ENCODE measurements around the gene MOB3A. TPM values are rescaled to one million over a fixed set of nuclear protein-coding genes. Genes with fewer than 3 reads are reported as not detected.

Gene MOB3A
- total and polyA plus RNA-seq, 4 donors: 3.4 to 8.7 (median 6.5) TPM

- Histone ChIP-seq H3K27ac (ENCODE audit: low read depth in 1 of 2, low read length in 2 of 2) (no peak overlapping the region), H3K4me1 (ENCODE audit: control insufficient read depth in 4 of 4, insufficient read depth in 4 of 4, low read length in 3 of 4) (peaks cover 10 to 28% (median 18%) of the 10 kb centered on the region in 4 donors), H3K9me3 (ENCODE audit: control insufficient read depth in 4 of 4, low read length in 3 of 4) (peaks cover 0 to 9% (median 2%) of the 10 kb centered on the region in 4 donors), H3K27me3 (ENCODE audit: control insufficient read depth in 4 of 4, insufficient read depth in 4 of 4, low read length in 3 of 4) (no peaks in the 10 kb centered on the region), H3K36me3 (ENCODE audit: control insufficient read depth in 4 of 4, insufficient read depth in 3 of 4, low read depth in 1 of 4, low read length in 3 of 4) (peaks cover 6 to 23% (median 15%) of the 10 kb centered on the region in 4 donors), H3K9ac (ENCODE audit: low read depth in 1 of 2, low read length in 2 of 2) (no peak overlapping the region), H3K4me3 (ENCODE audit: low read depth in 1 of 3, low read length in 3 of 3) (no peak overlapping the region)
- TF ChIP-seq RXRA (IDR thresholded peaks at IDR 0.05) (no peak), RAD21 (IDR thresholded peaks at IDR 0.05) (no peak), JUND (IDR thresholded peaks at IDR 0.05) (no peak), NR2F2 (IDR thresholded peaks at IDR 0.05) (no peak), ATF3 (IDR thresholded peaks at IDR 0.05) (no peak), EGR1 (IDR thresholded peaks at IDR 0.05; ENCODE audit: low read depth in 2 of 2) (no peak), HNF4A (conservative IDR thresholded peaks at IDR 0.05) (no peak), ZBTB33 (IDR thresholded peaks at IDR 0.05) (no peak), YY1 (IDR thresholded peaks at IDR 0.05) (no peak), HNF4G (IDR thresholded peaks at IDR 0.05) (no peak), TAF1 (conservative IDR thresholded peaks at IDR 0.05) (no peak), FOXA1 (IDR thresholded peaks at IDR 0.05) (no peak), SP1 (IDR thresholded peaks at IDR 0.05) (no peak), MAX (IDR thresholded peaks at IDR 0.05) (no peak), FOXA2 (IDR thresholded peaks at IDR 0.05) (no peak), GABPA (IDR thresholded peaks at IDR 0.05 in 1 of 2, conservative IDR thresholded peaks at IDR 0.05 in 1 of 2) (no peak)
- TF ChIP-seq, protein P1, sequence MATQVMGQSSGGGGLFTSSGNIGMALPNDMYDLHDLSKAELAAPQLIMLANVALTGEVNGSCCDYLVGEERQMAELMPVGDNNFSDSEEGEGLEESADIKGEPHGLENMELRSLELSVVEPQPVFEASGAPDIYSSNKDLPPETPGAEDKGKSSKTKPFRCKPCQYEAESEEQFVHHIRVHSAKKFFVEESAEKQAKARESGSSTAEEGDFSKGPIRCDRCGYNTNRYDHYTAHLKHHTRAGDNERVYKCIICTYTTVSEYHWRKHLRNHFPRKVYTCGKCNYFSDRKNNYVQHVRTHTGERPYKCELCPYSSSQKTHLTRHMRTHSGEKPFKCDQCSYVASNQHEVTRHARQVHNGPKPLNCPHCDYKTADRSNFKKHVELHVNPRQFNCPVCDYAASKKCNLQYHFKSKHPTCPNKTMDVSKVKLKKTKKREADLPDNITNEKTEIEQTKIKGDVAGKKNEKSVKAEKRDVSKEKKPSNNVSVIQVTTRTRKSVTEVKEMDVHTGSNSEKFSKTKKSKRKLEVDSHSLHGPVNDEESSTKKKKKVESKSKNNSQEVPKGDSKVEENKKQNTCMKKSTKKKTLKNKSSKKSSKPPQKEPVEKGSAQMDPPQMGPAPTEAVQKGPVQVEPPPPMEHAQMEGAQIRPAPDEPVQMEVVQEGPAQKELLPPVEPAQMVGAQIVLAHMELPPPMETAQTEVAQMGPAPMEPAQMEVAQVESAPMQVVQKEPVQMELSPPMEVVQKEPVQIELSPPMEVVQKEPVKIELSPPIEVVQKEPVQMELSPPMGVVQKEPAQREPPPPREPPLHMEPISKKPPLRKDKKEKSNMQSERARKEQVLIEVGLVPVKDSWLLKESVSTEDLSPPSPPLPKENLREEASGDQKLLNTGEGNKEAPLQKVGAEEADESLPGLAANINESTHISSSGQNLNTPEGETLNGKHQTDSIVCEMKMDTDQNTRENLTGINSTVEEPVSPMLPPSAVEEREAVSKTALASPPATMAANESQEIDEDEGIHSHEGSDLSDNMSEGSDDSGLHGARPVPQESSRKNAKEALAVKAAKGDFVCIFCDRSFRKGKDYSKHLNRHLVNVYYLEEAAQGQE (IDR thresholded peaks at IDR 0.05): no peak
- no peak for DNase-seq (ENCODE audit: low spot score)
- WGBS: 94% methylated on average over 8 of the region's 8 CpGs
Observed at GRCh38 chr19:2036424-2036823, 59.7 kb downstream of the MOB3A start.

DNA sequence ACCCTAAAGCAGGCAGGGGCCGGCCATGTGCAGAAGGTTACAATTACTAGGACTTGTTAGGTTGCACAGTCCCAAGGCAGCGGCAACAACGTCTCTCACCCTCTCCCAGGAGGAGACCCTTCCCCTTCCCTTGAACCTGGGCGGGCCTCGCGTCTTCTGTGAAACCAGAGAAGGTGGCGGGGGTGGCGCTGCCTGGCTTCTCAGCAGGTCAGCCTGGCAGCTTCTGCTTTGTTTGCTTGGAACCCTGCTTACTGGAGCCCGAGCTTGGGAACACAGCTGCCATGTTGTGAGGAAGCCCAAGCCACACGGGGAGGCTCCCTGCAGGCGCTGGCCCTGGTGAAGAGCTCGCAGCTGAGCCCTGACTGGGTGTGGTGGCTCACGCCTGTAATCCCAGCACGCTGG is 60.5 kb downstream of the MOB3A start:
- H3K9ac ChIP-seq (ENCODE audit: low read depth in 1 of 2, low read length in 2 of 2): no peak overlapping the region
- peaks cover 5 to 23% (median 12%) of the 10 kb centered on the region in 4 donors for H3K36me3 ChIP-seq (ENCODE audit: control insufficient read depth in 4 of 4, insufficient read depth in 3 of 4, low read depth in 1 of 4, low read length in 3 of 4)
- H3K27ac ChIP-seq (ENCODE audit: low read depth in 1 of 2, low read length in 2 of 2): no peak overlapping the region
- no peak overlapping the region for H3K4me3 ChIP-seq (ENCODE audit: low read depth in 1 of 3, low read length in 3 of 3)
- 81% methylated on average over 14 of the region's 14 CpGs for WGBS
- peaks cover 4 to 25% (median 11%) of the 10 kb centered on the region in 4 donors for H3K4me1 ChIP-seq (ENCODE audit: control insufficient read depth in 4 of 4, insufficient read depth in 4 of 4, low read length in 3 of 4)
- TF ChIP-seq HNF4A (conservative IDR thresholded peaks at IDR 0.05) (no peak), RAD21 (IDR thresholded peaks at IDR 0.05) (no peak), TAF1 (conservative IDR thresholded peaks at IDR 0.05) (no peak), ZBTB33 (IDR thresholded peaks at IDR 0.05) (no peak), MAX (IDR thresholded peaks at IDR 0.05) (no peak), FOXA1 (IDR thresholded peaks at IDR 0.05) (no peak), RXRA (IDR thresholded peaks at IDR 0.05) (no peak), HNF4G (IDR thresholded peaks at IDR 0.05) (no peak)
- TF ChIP-seq, protein P2, sequence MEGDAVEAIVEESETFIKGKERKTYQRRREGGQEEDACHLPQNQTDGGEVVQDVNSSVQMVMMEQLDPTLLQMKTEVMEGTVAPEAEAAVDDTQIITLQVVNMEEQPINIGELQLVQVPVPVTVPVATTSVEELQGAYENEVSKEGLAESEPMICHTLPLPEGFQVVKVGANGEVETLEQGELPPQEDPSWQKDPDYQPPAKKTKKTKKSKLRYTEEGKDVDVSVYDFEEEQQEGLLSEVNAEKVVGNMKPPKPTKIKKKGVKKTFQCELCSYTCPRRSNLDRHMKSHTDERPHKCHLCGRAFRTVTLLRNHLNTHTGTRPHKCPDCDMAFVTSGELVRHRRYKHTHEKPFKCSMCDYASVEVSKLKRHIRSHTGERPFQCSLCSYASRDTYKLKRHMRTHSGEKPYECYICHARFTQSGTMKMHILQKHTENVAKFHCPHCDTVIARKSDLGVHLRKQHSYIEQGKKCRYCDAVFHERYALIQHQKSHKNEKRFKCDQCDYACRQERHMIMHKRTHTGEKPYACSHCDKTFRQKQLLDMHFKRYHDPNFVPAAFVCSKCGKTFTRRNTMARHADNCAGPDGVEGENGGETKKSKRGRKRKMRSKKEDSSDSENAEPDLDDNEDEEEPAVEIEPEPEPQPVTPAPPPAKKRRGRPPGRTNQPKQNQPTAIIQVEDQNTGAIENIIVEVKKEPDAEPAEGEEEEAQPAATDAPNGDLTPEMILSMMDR (IDR thresholded peaks at IDR 0.05; ENCODE audit: low read depth, low read length, missing input control): no peak
- peaks cover 0 to 9% (median 2%) of the 10 kb centered on the region in 4 donors for H3K9me3 ChIP-seq (ENCODE audit: control insufficient read depth in 4 of 4, low read length in 3 of 4)
- no peaks in the 10 kb centered on the region for H3K27me3 ChIP-seq (ENCODE audit: control insufficient read depth in 4 of 4, insufficient read depth in 4 of 4, low read length in 3 of 4)
- DNase-seq (ENCODE audit: low spot score): no peak
